Transverse colon (tissue), 3 donors: ENCODE data around the gene RIMBP2.

Source experiments
- CTCF ChIP-seq, 5 experiments: fragments of 200-600 bp in 3 of 5; fragments of 450-650 bp in 2 of 5; sonication (generic) in 3 of 5; IDR thresholded peaks; 1 replicate in 2 of 5; 2 replicates in 3 of 5; pipeline ENCODE4 v1.5.1; 2016 to 2017; ENCODE audit warnings: antibody characterized with exemption in 5 of 5, inconsistent platforms in 3 of 5, mild to moderate bottlenecking in 2 of 5, moderate library complexity in 1 of 5
- POLR2A ChIP-seq: fragments of 450-650 bp; IDR thresholded peaks from one replicate; pipeline ENCODE4 v1.6.1; 2016; ENCODE audit warnings: antibody characterized with exemption, mild to moderate bottlenecking, moderate library complexity

DNA sequence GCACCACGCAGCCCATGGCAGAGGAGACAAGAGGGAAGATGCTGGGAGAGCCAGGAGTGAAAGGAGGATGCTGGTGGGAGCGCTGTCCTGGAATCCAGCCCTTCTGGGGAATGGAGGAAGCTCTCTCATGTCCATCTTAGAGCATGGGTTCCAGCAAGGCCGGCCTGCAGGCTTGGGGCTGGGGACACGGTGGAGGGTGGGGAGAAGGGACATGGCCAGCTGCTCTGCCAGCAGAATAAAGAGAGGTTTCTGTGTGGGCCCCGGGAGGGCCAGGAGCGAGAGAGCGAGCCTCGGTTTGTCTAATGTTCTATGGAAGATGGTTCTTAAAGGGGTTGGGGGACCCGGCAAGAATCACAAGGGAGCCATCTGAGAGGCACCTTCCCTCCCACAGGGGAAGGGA is 60.2 kb downstream of the RIMBP2 start:
- TF ChIP-seq POLR2A (no peak), CTCF (IDR thresholded peaks at IDR 0.05) (no peak)
